Erythroblast (primary cell): ENCODE measurements around the gene UQCR11.

Source experiments
- DNase-seq, 2 experiments: peaks; one replicate each; lab custom pipeline; 2025; lab: John Stamatoyannopoulos, UW
- GATA1 ChIP-seq: IDR thresholded peaks from 2 replicates; pipeline ENCODE4 v1.6.1; 2011; ENCODE audit warnings: low read depth, mild to moderate bottlenecking, control low read depth, low read length, moderate library complexity
- POLR2A ChIP-seq: IDR thresholded peaks from 2 replicates; pipeline ENCODE4 v1.6.1; 2011; ENCODE audit warnings: mild to moderate bottlenecking, low read length

Gene UQCR11

DNA sequence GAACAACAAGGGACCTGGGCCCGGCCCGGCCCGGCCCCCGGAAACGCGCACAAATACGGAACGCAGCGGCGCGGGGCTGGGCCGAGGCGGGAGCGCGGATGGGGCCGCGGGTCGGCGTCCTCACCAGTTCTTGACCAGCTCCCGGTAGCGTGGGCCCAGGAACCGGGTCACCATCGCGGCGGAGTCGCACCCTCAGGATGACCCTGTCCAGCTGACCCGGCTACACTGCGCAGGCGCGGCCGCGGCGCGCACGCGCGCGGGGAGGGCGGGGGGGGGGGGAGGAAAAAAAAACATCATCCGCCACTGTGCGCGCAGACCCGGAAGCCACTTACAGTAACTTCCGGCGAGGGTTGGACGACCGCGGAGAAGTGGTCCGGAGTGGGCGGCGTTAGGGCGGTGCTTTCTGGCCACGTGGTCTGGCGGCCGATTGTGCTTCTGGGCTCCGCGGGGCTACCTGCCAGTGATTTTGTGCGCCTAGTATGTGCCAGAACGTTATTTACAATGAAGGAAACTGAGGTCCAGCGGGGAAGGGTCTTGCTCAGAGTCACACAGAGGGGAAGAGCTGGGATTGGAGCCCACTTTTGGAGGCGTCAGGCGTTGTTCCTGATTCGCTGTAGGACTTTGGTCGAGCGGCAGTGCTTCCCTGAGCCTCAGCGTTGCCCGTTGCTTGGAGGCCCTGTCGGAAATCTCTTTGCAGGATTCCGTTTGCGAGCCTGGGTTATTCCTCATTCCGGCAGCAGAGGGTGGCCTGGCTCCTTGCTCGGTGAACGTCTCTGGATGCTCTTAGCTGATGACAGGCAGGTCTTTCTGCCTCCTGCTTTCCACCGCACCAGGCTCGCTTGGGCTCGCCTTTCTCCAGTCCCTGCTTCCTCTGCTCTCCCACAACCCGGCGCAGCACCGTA, at the start of gene UQCR11:
Gene UQCR11, minus strand, starts transcription at position 227 of the 902 bp plus-strand sequence. Its CDS starts 53 bp downstream, at position 174.
- peak; percentile 96 to 97 for DNase-seq
- TF ChIP-seq GATA1 (no peak), POLR2A (peak; percentile 54)

GRCh38 chr19:1654178-1654792, 49.0 kb upstream of the UQCR11 start:
- no peak for TF ChIP-seq POLR2A
- DNase-seq, result no peak

GRCh38 chr19:1653300-1653628, 48.0 kb upstream of the UQCR11 start:
- no peak for DNase-seq
- no peak for TF ChIP-seq GATA1
- TF ChIP-seq POLR2A, result no peak

DNA sequence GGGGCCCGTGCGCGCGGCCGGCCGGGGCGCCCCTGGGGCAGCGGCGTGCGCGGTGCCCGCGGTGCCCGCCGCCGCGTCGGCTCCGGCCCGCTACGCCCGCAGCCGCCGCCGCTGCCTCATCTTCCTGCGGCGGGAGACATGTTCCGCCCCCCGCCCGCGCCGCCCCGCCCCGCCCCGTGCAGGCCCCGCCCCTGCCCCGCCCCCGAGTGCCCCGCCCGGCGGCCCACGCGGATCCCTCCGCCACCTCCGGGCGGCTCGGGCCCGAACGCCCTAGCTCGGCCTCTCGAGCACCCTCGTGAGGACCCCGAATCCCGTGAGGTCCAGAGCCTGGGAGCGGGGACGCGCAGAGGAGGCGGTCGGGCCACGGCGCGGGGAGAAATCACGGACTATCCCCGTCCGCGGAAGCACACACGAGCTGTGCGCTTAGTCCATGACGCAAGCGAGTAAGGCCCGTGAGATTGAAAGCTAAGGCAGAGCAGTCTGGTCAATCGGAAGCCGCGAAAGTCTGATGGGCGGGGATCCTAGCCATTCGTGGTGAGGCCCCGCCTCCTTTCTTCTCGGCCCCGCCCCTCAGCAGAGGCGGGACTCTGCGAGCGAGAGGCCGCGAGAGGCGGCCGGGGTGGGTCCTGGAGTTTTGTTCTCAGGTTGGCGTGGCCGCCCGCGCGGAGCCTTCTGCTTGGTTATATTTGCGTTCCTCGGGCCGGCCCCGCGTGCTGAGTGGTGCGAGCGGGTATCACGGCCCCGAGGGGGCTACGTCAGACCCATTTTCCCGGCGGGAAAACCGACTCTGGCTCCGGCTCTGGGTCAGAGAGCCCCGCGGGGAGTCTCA, 47.4 kb upstream of the UQCR11 start, which contains the start of gene TCF3:
Gene TCF3, minus strand, starts transcription at position 145 of the 829 bp plus-strand sequence. CDS start 2,367 bp downstream, outside the sequence.
- TF ChIP-seq POLR2A, result peak; percentile 72
- no peak for TF ChIP-seq GATA1
- DNase-seq, result peak; percentile 99 to 100

GRCh38 chr19:1651568-1652291, 46.5 kb upstream of the UQCR11 start:
- peak; percentile 35 for TF ChIP-seq POLR2A
- no peak for TF ChIP-seq GATA1
- DNase-seq, result peak; percentile 76 to 84

DNA sequence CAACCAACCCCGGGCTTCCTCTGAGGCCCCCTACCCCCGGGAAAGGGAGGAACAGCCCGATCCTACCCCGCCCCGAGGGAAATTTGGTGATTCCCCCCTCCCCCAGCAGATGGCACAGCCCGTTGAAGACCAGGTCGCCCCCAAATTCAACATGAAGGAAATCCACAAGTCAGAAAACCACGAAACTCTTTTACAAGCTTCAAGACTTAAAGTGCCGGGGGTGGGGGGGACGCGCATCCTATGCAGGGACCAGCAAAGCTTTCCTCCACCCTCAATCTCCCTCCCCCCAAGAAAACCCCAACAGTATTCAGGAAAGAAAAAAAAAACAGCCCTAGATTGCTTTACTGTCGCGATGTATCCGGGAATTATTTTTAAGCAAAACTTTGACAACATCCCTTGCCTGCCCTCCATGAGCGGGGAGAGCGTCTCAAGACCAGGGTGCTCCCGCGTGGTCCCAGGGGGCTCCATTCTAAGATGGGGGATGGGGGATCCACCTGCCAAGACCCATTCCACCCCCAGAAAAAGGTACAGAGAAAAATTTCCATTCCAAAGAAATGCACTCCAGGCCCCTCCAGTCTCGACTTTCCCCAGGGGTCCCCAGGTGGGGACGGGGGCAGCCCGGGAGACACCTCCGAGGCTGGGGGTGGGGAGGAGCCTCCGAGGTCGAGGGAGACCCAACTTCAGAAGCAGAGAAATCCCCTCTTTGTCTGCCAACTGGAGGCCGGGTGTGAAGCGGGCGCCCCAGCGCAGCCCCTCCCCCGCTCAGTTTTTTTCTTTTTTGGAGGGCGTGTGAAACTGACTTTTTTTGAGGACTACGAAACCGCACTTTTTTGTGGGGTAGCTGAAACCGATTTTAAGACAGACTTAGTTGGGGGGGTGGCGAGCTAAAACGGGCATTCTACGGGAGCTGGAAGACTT, 45.6 kb upstream of the UQCR11 start:
- DNase-seq, result peak; percentile 70 to 71
- TF ChIP-seq POLR2A (no peak), GATA1 (no peak)

DNA sequence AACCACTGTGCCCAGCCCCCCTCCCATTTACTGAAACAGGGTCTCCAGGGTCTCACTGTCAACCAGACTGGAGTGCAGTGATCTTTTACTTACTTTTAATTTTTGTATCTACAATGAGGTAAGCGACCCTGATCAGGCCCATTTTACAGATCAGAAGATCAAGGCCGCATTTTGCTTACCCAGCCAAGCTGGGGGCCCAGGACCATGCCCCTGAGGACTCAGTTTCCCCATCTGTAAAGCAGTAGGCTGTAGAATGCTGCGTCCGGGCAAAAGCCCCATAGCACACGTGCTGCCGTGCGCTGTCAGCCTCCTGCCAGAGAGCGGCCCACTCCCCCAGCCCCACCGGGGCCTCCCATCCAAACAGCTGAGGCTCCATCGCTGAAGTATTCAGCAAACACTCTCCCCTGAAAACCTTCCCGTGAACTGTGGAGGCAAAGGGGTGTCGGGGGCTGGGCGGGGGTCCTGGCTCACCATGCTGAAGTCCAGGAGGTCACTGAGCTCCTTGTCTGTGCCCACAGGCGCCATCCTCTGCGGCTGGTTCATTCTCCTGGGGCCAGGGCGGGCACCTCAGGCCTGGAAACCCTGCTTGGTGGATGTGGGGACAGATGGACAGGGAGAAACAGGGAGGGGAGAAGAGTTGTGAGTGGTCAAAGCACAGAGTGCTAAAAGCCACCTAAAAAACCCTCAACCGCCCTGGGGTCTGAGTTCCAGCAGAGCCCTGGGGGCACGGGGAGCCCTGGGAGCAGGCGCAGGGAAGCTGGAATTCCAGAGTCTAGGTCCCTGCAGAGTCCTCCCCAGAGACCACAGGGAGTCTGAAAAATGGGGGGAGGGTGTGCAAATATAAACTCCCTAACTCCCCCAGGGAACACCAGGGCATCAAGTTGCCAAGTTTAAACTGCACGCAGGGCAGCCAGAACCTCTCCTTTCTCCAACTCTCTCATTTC, 44.7 kb upstream of the UQCR11 start:
- no peak for DNase-seq
- TF ChIP-seq GATA1 (no peak), POLR2A (no peak)

- DNase-seq, result peak in 1 of 2 experiments; percentile 56
- TF ChIP-seq GATA1 (no peak), POLR2A (peak; percentile 33)
These were observed 43.8 kb upstream of the UQCR11 start for GRCh38 chr19:1648920-1649541.

DNA sequence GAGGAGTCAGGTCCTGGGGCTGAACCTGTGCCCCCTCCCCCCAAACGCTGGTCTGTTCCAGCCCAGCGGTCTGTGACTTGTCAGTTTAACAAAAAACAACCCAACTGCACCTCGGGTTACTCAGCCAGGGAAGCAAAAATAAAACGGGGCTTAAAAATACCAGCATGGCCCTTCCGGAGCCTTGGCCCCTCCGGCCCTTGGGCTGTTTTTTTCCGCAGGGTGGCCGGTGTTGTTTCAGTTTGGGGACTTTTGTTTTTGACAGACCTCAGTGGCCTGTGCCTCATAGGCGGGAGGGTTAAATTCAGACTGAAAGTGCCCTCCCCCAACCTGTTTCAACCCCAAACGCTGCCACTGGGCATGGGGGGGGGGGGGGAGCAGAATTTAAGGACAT, 43.2 kb upstream of the UQCR11 start:
- TF ChIP-seq GATA1 (no peak), POLR2A (no peak)
- DNase-seq, result no peak

DNA sequence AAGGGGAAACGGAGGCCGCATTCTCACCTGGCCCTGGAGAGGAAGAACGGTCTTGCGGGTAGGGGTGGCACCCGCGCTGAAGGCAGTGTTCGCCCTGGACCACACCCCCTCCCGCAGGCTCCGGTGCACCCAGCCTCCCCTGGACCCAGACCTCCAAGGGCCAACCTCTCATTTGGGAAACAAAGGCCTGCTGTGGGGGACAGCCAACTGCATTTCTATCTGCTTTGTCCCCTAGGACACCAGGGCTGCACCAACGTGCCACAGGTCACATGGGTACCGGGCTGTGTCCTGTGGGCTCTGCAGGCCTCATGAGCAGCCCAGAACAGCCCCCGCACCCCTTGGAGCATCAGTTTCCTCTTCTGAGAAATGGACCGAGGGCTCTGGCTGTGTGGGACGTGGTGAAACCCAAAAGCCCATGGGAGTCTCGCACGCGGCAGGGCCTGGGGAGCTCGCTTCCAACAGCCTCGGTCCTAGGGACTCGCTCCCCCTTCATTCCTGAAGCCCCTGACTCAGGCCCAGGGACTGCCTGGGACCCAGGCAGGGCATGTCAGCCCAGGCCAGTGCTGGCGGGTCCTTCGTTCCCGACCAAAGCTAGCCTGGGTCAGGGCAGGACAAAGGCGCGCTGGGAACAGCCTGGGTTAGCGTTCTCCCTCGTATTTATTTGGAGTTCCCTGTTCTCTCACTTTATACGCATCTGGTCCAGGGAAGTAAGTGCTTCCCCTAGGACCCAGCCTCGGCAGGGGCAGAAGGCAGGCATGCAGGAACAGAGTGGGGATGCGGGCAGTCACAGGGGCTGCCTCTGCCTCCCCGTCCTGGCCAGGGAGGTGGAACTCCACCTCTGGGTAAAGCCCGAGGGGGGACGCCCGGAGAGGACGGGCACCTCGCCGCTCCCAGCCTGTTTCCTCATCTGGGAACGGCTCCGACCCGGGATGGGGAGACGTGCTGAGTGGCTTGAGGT, 42.5 kb upstream of the UQCR11 start:
- no peak for DNase-seq
- TF ChIP-seq GATA1, result no peak
- no peak for TF ChIP-seq POLR2A
